H1 (cell line): ENCODE data around the gene MT1H.

ENCODE experiments used
- NRF1 ChIP-seq: IDR thresholded peaks from 2 replicates; pipeline ENCODE4 v1.6.1; 2011; ENCODE audit warnings: mild to moderate bottlenecking, low read depth, low read length, improper control_type of control experiment
- POLR2AphosphoS5 ChIP-seq: IDR thresholded peaks from 2 replicates; pipeline ENCODE4 v1.6.1; 2011; ENCODE audit warnings: low read depth, low read length

- TF ChIP-seq POLR2AphosphoS5: no peak
- TF ChIP-seq NRF1: no peak
Observed at GRCh38 chr16:56649820-56650219, 19.8 kb upstream of the MT1H start.
